Small intestine (tissue), 16 donors: Measurements from ENCODE around the gene MYH9. TPM values are rescaled to one million over a fixed set of nuclear protein-coding genes. Genes with fewer than 3 reads are reported as not detected.
A peak's percentile ranks its signal among the peaks of the same experiment; 100 is the strongest.

ENCODE experiments used
- DNase-seq, 2 donors: peaks; one replicate each; pipeline versions ENCODE4 v3.0.0 to v3.0.0-alpha.2; 2013
- FAIRE-seq: peaks from 2 replicates; lab custom pipeline; 2012; peaks lifted over from hg19 to GRCh38; lab: Jason Lieb, UNC
- H3K27ac ChIP-seq, 3 donors: one replicate each; pipeline ENCODE4 v1.5.1; 2013; ENCODE audit warnings: low read length in 2 of 3, mild to moderate bottlenecking in 2 of 3, control low read depth in 1 of 3, inconsistent platforms in 1 of 3, low read depth in 1 of 3, moderate library complexity in 1 of 3
- H3K27me3 ChIP-seq, 3 donors: one replicate each; pipeline ENCODE4 v1.6.1; 2013; ENCODE audit warnings: low read length in 3 of 3, inconsistent platforms in 1 of 3; ENCODE audit not compliant: control insufficient read depth in 3 of 3, insufficient read depth in 3 of 3
- H3K36me3 ChIP-seq, 3 donors: one replicate each; pipeline ENCODE4 v1.6.1; 2013; ENCODE audit warnings: low read length in 3 of 3, inconsistent platforms in 1 of 3, low read depth in 1 of 3, mild to moderate bottlenecking in 1 of 3, moderate library complexity in 1 of 3; ENCODE audit not compliant: control insufficient read depth in 3 of 3, insufficient read depth in 2 of 3
- H3K4me1 ChIP-seq, 3 donors: one replicate each; pipeline ENCODE4 v1.6.1; 2013; ENCODE audit warnings: low read length in 2 of 3, inconsistent platforms in 1 of 3, low read depth in 1 of 3, mild to moderate bottlenecking in 1 of 3, moderate library complexity in 1 of 3; ENCODE audit not compliant: control insufficient read depth in 3 of 3, insufficient read depth in 2 of 3
- H3K4me3 ChIP-seq, 3 donors: one replicate each; pipeline ENCODE4 v1.5.1; 2013; ENCODE audit warnings: low read length in 3 of 3, control low read depth in 1 of 3, inconsistent platforms in 1 of 3, low read depth in 1 of 3, mild to moderate bottlenecking in 1 of 3, moderate library complexity in 1 of 3
- H3K9me3 ChIP-seq, 2 donors: one replicate each; pipeline ENCODE4 v1.6.1; 2013; ENCODE audit warnings: low read depth in 1 of 2, low read length in 1 of 2; ENCODE audit not compliant: control insufficient read depth in 2 of 2, insufficient read depth in 1 of 2
- WGBS, 3 donors: extraction: QIAGEN DNeasy Blood & Tissue Kit; methylation state at CpG; one replicate each; pipeline ENCODE4 v1.1.7; 2013; 5-methylcytosine and 5-hydroxymethylcytosine counted together
- long read RNA-seq, 10 donors: transcript quantifications; one replicate each; lab custom pipeline, GENCODE V29; 2026
- polyA plus RNA-seq, 4 donors: library from polyadenylated mRNA; stranded (reverse) in 3 of 4; unstranded in 1 of 4; fragments of 200-250 nt in 3 of 4; fragments of 120-200 nt in 1 of 4; gene quantifications; one replicate each; pipeline versions ENCODE4 v1.2.1 to v1.2.3, GENCODE V29; 2013
- donor health status: healthy with polysubstance abuse.
- donor health status: control.
- donor health status: control.
- donor health status: Bipolar disorder and iron deficiency.
- donor health status: healthy.

Gene MYH9
- polyA plus RNA-seq = 100 to 1,000 TPM in 3 of 4 donors, 10 to 100 TPM in 1; 95.4 to 188 (median 143) TPM
- long read RNA-seq, donor 1, full-length matches to known transcripts = 4 of 51 reads
- long read RNA-seq, donor 1, partial matches to known transcripts = 47 of 51 reads
- long read RNA-seq, donor 1, other reads (novel, unspliced or antisense) = 0 of 51 reads
- long read RNA-seq, donor 2 = 0 reads
- long read RNA-seq, donor 3, partial matches to known transcripts = 17 of 17 reads
- long read RNA-seq, donor 3, other reads (novel, unspliced or antisense) = 0 of 17 reads
- long read RNA-seq, donor 4 = 0 reads
- long read RNA-seq, donor 5, full-length matches to known transcripts = 1 of 1 reads
- long read RNA-seq, donor 5, partial matches to known transcripts = 0 of 1 reads
- long read RNA-seq, donor 5, other reads (novel, unspliced or antisense) = 0 of 1 reads
- long read RNA-seq, donor 6, partial matches to known transcripts = 8 of 9 reads
- long read RNA-seq, donor 6, other reads (novel, unspliced or antisense) = 0 of 9 reads
- long read RNA-seq, donor 7, full-length matches to known transcripts = 7 of 7 reads
- long read RNA-seq, donor 7, partial matches to known transcripts = 0 of 7 reads
- long read RNA-seq, donor 7, other reads (novel, unspliced or antisense) = 0 of 7 reads
- long read RNA-seq, donor 8, full-length matches to known transcripts = 1 of 1 reads
- long read RNA-seq, donor 8, partial matches to known transcripts = 0 of 1 reads
- long read RNA-seq, donor 8, other reads (novel, unspliced or antisense) = 0 of 1 reads
- long read RNA-seq, donor 9, full-length matches to known transcripts = 1 of 1 reads
- long read RNA-seq, donor 9, partial matches to known transcripts = 0 of 1 reads
- long read RNA-seq, donor 9, other reads (novel, unspliced or antisense) = 0 of 1 reads
- long read RNA-seq, donor 10, full-length matches to known transcripts = 1 of 20 reads
- long read RNA-seq, donor 10, partial matches to known transcripts = 19 of 20 reads
- long read RNA-seq, donor 10, other reads (novel, unspliced or antisense) = 0 of 20 reads

DNA sequence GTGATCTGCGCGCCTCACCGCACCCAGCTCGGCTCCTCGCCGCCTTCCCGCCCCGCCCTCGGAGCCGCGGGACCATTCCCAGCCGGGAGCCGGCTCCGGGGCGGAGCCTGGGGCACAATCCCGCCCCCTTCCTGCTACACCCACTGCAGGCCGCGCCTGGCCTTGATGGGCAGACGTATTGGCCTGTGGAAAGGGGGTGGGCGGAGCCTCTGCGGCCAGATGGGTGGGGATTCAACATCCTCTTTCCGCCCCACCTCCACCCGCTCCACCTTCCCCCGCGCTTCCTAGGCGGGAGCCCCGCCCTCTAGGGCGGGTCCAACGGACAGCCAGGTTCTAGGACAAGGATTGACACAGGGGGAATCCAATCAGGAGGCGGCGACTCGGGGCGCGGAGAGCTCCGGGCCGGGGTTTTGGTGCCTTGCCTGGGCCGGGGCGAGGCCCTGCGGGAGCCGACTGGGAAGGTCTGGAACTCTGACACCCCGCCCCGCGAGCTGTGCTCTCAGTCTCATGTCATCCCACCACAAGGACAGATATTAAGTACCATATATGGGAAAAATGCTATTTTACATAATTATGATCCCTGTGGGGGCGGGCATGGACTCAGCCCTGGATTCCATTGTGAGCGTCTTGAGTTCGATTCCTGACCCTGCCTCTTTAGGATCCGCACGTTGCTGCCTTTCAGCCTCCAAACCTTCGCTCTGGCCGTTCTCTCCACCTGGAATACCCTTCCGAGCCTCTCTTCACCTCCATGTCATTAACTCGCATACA lies at the start of gene MYH9:
Gene MYH9 (minus strand): TSS at position 9 of the 768 bp plus-strand sequence. CDS start 38,731 bp downstream, outside the sequence.
- WGBS, 3 donors = 1 to 3% (median 2%) methylated on average over 36 to 52 of the region's 52 CpGs
- peak within 1 kb of the TSS; percentile 97 to 99 (median 98) for H3K27ac ChIP-seq
- DNase-seq = peak; percentile 100
- H3K9me3 ChIP-seq = no peaks in the 10 kb centered on the region
- peaks cover 0 to 28% (median 1%) of the 10 kb centered on the region in 3 donors for H3K4me1 ChIP-seq
- no peaks in the 10 kb centered on the region for H3K27me3 ChIP-seq
- H3K4me3 ChIP-seq = peak within 1 kb of the TSS; percentile 90 to 100 (median 100)
- FAIRE-seq = no peak
- H3K36me3 ChIP-seq = peaks cover 0 to 30% (median 0%) of the 10 kb centered on the region in 3 donors

GRCh38 chr22:36435516-36436415 lies 48.0 kb upstream of the MYH9 start:
- FAIRE-seq = no peak
- H3K4me1 ChIP-seq = peaks cover 0 to 58% (median 6%) of the 10 kb centered on the region in 3 donors
- peak overlapping the region in 2 of 3 donors; percentile 70 to 82 for H3K27ac ChIP-seq
- no peaks in the 10 kb centered on the region for H3K9me3 ChIP-seq
- H3K27me3 ChIP-seq = no peaks in the 10 kb centered on the region
- H3K36me3 ChIP-seq = no peaks in the 10 kb centered on the region
- WGBS, 3 donors = 3 to 37% (median 11%) methylated on average over 16 of the region's 16 CpGs
- peak; percentile 66 to 80 for DNase-seq
- no peak overlapping the region for H3K4me3 ChIP-seq

- Histone ChIP-seq H3K4me1 (peaks cover 0 to 48% (median 5%) of the 10 kb centered on the region in 3 donors), H3K36me3 (no peaks in the 10 kb centered on the region), H3K27ac (peak overlapping the region in 2 of 3 donors; percentile 24 to 82), H3K27me3 (no peaks in the 10 kb centered on the region), H3K9me3 (no peaks in the 10 kb centered on the region), H3K4me3 (no peak overlapping the region)
- 11 to 58% (median 39%) methylated on average over 14 of the region's 14 CpGs for WGBS, 3 donors
- DNase-seq (peak; percentile 53 to 75), FAIRE-seq (no peak)
Measured at GRCh38 chr22:36433318-36434231, 45.8 kb upstream of the MYH9 start.

- Histone ChIP-seq H3K4me3 (no peak overlapping the region), H3K27ac (peak overlapping the region in 2 of 3 donors; percentile 24 to 82), H3K36me3 (no peaks in the 10 kb centered on the region), H3K9me3 (peaks cover 0 to under 1% of the 10 kb centered on the region in 2 donors), H3K27me3 (no peaks in the 10 kb centered on the region), H3K4me1 (peaks cover 0 to 45% (median 5%) of the 10 kb centered on the region in 3 donors)
- WGBS, 3 donors = 42 to 56% (median 54%) methylated on average over 15 of the region's 15 CpGs
- FAIRE-seq (no peak), DNase-seq (no peak)
Measured at GRCh38 chr22:36432592-36433317, 45.0 kb upstream of the MYH9 start.

- Histone ChIP-seq H3K4me3 (no peak overlapping the region), H3K36me3 (no peaks in the 10 kb centered on the region), H3K27ac (peak overlapping the region in 2 of 3 donors; percentile 24 to 82), H3K27me3 (no peaks in the 10 kb centered on the region), H3K4me1 (peaks cover 0 to 45% (median 5%) of the 10 kb centered on the region in 3 donors), H3K9me3 (peaks cover 0 to 7% of the 10 kb centered on the region in 2 donors)
- FAIRE-seq = no peak
- no peak for DNase-seq
- WGBS, 3 donors = 86 to 91% (median 86%) methylated on average over 9 of the region's 9 CpGs
Measured at GRCh38 chr22:36431977-36432376, 44.2 kb upstream of the MYH9 start.

DNA sequence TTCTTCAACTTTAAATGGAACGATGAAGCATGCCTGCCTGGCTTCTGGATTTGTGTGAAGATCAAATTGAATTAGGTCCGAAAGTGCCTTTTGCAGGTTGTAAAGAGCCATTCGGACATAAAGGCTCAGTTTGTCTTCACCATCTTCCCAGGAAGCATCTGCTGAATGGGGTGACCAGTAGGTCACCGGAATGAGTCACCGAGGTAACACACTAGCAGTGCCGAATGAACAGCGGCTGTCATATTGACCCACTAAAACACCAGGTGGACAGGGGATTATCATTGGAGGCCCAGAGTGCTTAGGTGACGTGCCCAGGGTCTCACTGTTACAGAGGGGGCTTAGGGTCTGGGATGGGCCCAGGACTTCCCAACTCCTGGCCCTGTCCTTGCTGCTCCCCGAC lies 43.1 kb upstream of the MYH9 start:
- 73 to 81% (median 78%) methylated on average over 9 of the region's 9 CpGs for WGBS, 3 donors
- Histone ChIP-seq H3K27ac (no peak overlapping the region), H3K4me1 (peaks cover 1 to 46% (median 3%) of the 10 kb centered on the region in 3 donors), H3K36me3 (no peaks in the 10 kb centered on the region), H3K9me3 (peaks cover 0 to 7% of the 10 kb centered on the region in 2 donors), H3K27me3 (no peaks in the 10 kb centered on the region), H3K4me3 (no peak overlapping the region)
- FAIRE-seq (no peak), DNase-seq (no peak)
